Dermis microvascular lymphatic vessel endothelial cell (primary cell): ENCODE data around the gene PLCB1. TPM values are rescaled to one million over a fixed set of nuclear protein-coding genes. Genes with fewer than 3 reads are reported as not detected.
"Not testable (repeated sequence)": the region's sequence is repeated elsewhere in the genome, so short reads cannot be mapped to it uniquely, and the experiment has no call there.

Source experiments
- DNase-seq, 2 donors: peaks; one replicate each; pipeline versions ENCODE4 v3.0.0 to v3.0.0-alpha.2; 2010; ENCODE audit warnings: low read depth in 2 of 2
- total RNA-seq: library from RNA; depleted of rRNA; stranded (reverse); fragments of >200 nt; gene quantifications from 2 replicates; pipeline ENCODE4 v1.2.1, GENCODE V29; 2014

The PLCB1 gene
- total RNA-seq, 1 donor from 2014 or later: 13.1 TPM

GRCh38 chr20:8583566-8584043 lies 451.5 kb downstream of the PLCB1 start:
- DNase-seq: no peak

- DNase-seq: peak; percentile 25 to 82
Measured at GRCh38 chr20:8587251-8587650, 455.2 kb downstream of the PLCB1 start.

GRCh38 chr20:8587810-8588209 lies 455.7 kb downstream of the PLCB1 start:
- no peak for DNase-seq

DNA sequence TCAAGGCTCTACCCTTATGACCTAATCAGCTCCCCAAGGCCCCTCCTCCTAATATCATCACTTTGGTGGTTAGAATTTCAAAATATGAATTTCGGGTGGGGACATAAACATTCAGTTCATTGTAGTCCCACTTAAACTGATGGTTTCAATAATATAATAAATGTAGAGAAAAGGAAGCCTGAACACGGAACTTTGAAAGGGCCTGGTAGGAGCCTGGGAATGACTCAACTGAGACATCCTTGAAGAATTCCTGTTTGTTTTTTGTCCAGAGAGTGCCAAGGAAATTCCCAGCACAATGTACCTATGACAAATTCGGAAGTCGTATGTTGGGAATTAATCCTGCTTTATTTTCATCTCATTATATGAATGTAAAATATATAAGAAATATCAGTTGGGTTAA lies 457.9 kb downstream of the PLCB1 start:
- DNase-seq: peak in 1 of 2 donors; percentile 87

GRCh38 chr20:8600910-8601541 lies 469.0 kb downstream of the PLCB1 start:
- not testable (repeated sequence) for DNase-seq

- no peak for DNase-seq
Measured at GRCh38 chr20:8601542-8601912, 469.5 kb downstream of the PLCB1 start.

DNA sequence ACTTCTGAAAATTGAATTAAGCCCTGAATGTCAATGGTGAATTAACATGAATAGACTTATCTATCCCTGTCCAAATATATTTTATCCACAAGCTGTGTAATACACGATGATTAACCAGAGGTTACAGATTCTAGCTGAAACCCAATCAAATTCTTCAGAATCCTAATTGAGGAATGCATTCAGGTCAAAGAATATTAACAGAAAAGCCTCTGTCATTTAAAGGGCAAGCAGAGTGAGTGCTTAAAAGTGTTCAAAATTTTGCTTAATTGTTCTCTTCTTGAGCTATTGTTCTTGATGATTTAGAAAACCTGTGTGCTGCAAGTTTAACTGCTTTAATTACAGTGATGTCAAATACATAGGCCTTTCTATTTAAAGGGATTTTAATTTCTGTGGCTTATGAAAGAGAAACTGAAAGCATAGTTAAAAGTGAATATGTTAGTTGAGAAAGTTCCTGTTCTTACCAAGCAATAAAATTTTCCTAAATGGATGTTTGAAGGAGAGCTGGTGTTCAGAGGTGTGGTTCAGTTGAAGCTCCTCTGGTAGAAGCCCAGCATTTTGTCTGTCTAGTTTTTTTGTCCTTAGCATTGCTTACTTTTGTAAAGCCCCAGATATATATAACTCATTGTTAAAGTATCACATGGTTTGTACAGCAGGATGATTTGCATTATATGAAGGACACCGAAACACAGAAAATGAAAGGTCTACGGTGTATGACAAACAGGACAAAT lies 470.5 kb downstream of the PLCB1 start:
- DNase-seq: peak in 1 of 2 donors; percentile 16

- no peak for DNase-seq
Measured at GRCh38 chr20:8608470-8608869, 476.4 kb downstream of the PLCB1 start.

GRCh38 chr20:8616792-8617191 lies 484.7 kb downstream of the PLCB1 start:
- no peak for DNase-seq

GRCh38 chr20:8621001-8621400 lies 488.9 kb downstream of the PLCB1 start:
- DNase-seq: no peak

- DNase-seq: no peak
Measured at GRCh38 chr20:8624046-8624445, 492.0 kb downstream of the PLCB1 start.

DNA sequence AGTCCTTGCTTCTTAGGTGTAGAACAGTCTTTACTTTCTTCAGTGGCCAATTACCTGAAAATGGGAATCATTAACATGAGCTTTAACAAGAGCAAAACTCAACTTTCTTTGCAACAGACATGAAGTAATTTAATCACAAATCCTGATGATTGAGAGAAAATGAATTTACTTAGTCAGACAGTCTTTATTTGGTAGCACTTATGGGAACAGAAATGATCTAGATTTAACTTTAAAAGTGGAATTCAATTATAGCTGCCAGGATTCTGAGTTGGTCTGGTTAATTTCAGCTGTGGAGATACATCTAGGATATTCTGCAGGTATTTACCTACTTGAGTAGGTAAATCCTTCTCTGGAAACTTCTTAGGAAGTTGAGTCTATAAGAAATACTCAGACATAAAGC lies 492.6 kb downstream of the PLCB1 start:
- no peak for DNase-seq

GRCh38 chr20:8627340-8628004 lies 495.4 kb downstream of the PLCB1 start:
- peak; percentile 6 to 39 for DNase-seq

- DNase-seq: no peak
Measured at GRCh38 chr20:8631271-8631670, 499.2 kb downstream of the PLCB1 start.

GRCh38 chr20:8633366-8633765 lies 501.3 kb downstream of the PLCB1 start:
- peak in 1 of 2 donors; percentile 60 for DNase-seq

DNA sequence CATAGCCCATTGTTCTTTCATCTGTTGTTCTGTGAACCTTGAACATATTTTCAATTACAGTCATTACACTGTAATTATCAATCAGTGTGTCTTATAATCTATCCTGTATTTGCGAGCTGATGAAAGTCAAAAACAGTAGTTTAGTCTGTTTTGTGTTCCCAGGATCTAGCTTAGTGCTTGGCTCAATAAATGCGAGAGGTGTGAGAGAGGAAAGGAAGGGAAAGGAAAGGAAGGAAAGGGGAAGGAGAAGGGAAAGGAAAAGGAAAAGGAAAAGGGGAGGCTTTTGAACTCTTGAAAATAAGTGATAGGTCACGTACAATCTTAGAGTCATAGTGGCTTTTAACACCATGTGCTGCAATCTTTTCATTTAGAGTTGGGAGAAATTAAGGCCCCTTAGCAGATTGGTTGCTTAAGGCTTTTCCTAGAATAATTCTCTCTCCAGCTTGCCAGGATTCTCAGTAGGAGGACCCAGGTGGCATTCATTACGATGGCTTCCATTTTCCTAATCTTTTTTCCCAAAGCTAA lies 503.0 kb downstream of the PLCB1 start:
- DNase-seq: no peak

- no peak for DNase-seq
Measured at GRCh38 chr20:8635837-8636236, 503.8 kb downstream of the PLCB1 start.

DNA sequence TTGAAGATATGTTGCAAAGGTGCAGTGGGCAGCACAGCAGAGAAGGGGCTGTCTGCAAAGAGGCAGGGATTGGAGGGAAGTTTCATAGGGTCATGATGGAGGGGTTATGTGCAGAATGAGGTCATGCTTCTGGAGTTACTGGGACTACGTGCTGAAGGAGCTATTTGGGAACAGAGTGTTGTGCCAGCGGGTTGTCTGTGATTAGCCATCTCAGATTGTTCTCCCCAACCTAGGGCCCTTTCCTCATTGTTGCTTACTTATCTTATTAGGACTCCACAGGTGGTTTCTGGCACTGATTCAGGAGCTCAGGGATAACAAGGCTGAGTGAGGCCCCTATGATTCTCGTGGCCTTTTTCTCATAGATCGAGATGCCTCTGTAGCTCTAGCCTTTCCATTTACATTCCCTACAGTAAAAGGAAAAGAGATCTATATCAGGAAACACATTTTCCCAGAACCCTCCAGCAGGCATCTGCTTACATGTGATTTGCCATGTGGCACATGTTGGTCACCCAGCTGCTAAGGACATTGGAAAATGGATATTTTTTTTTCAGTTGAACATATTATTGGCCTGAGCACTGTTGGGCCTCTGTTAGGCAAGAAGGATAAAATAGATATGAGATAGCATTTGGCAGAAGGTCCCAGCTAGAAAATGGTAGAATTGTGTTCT lies 507.2 kb downstream of the PLCB1 start:
- no peak for DNase-seq

GRCh38 chr20:8640461-8640860 lies 508.4 kb downstream of the PLCB1 start:
- no peak for DNase-seq

DNA sequence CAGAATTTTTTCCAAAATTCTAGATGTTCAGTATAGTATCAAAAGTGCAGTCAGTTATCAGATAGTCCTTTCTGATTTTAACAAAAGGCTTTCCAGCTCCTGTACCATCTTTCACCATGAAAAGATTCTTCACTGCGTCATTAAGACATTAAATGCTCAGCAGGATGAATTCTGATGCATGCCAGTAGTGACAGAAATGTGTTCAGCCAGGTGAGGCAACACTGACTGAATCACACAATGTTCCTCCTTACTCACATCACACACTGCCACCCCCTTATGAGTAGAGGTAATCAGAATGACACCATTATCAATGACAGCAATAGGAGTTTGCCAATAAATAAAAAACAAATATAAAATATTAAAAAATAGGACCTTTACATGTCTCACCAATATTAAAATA lies 510.2 kb downstream of the PLCB1 start:
- DNase-seq: no peak

- DNase-seq: not testable (repeated sequence)
Measured at GRCh38 chr20:8644468-8644867, 512.4 kb downstream of the PLCB1 start.

GRCh38 chr20:8645326-8645725 lies 513.3 kb downstream of the PLCB1 start:
- no peak for DNase-seq
